ENCODE measurements around the gene THEMIS2.
"Not testable (repeated sequence)": the region's sequence is repeated elsewhere in the genome, so short reads cannot be mapped to it uniquely, and the experiment has no call there.

Gene THEMIS2

DNA sequence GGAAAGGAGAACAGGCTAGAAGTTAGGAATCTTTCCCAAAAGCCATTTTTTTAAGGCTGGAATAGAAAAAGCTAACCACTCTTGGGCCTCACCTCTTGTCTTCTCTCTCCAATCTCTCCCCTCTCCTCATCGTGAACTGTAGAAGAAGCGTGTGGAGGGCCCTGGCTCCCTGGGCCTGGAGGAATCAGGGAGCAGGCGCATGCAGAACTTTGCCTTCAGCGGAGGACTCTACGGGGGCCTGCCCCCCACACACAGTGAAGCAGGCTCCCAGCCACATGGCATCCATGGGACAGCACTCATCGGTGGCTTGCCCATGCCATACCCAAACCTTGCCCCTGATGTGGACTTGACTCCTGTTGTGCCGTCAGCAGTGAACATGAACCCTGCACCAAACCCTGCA lies 22.4 kb upstream of the THEMIS2 start:
- no peak overlapping the region for H3K4me3 ChIP-seq (replicated peaks; ENCODE audit: insufficient read depth, low read length)
- H3K27me3 ChIP-seq (ENCODE audit: insufficient read depth, poor library complexity, severe bottlenecking) = no peaks in the 10 kb centered on the region
- DNase-seq (ENCODE audit: low read depth in 1 of 2, low spot score in 1 of 2) = no peak
- no peak overlapping the region for H3K27ac ChIP-seq (replicated peaks)
- TF ChIP-seq SPI1 (IDR thresholded peaks at IDR 0.05; ENCODE audit: borderline replicate concordance, low read depth) (no peak), POLR2AphosphoS5 (IDR thresholded peaks at IDR 0.05; ENCODE audit: low read depth) (no peak), GABPA (IDR thresholded peaks at IDR 0.05; ENCODE audit: low read depth) (no peak)
- TF ChIP-seq, protein P1, sequence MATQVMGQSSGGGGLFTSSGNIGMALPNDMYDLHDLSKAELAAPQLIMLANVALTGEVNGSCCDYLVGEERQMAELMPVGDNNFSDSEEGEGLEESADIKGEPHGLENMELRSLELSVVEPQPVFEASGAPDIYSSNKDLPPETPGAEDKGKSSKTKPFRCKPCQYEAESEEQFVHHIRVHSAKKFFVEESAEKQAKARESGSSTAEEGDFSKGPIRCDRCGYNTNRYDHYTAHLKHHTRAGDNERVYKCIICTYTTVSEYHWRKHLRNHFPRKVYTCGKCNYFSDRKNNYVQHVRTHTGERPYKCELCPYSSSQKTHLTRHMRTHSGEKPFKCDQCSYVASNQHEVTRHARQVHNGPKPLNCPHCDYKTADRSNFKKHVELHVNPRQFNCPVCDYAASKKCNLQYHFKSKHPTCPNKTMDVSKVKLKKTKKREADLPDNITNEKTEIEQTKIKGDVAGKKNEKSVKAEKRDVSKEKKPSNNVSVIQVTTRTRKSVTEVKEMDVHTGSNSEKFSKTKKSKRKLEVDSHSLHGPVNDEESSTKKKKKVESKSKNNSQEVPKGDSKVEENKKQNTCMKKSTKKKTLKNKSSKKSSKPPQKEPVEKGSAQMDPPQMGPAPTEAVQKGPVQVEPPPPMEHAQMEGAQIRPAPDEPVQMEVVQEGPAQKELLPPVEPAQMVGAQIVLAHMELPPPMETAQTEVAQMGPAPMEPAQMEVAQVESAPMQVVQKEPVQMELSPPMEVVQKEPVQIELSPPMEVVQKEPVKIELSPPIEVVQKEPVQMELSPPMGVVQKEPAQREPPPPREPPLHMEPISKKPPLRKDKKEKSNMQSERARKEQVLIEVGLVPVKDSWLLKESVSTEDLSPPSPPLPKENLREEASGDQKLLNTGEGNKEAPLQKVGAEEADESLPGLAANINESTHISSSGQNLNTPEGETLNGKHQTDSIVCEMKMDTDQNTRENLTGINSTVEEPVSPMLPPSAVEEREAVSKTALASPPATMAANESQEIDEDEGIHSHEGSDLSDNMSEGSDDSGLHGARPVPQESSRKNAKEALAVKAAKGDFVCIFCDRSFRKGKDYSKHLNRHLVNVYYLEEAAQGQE (IDR thresholded peaks at IDR 0.05; ENCODE audit: insufficient replicate concordance, low read depth) = no peak
- TF ChIP-seq, protein P2, sequence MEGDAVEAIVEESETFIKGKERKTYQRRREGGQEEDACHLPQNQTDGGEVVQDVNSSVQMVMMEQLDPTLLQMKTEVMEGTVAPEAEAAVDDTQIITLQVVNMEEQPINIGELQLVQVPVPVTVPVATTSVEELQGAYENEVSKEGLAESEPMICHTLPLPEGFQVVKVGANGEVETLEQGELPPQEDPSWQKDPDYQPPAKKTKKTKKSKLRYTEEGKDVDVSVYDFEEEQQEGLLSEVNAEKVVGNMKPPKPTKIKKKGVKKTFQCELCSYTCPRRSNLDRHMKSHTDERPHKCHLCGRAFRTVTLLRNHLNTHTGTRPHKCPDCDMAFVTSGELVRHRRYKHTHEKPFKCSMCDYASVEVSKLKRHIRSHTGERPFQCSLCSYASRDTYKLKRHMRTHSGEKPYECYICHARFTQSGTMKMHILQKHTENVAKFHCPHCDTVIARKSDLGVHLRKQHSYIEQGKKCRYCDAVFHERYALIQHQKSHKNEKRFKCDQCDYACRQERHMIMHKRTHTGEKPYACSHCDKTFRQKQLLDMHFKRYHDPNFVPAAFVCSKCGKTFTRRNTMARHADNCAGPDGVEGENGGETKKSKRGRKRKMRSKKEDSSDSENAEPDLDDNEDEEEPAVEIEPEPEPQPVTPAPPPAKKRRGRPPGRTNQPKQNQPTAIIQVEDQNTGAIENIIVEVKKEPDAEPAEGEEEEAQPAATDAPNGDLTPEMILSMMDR (IDR thresholded peaks at IDR 0.05; ENCODE audit: insufficient read depth, low read length) = no peak

DNA sequence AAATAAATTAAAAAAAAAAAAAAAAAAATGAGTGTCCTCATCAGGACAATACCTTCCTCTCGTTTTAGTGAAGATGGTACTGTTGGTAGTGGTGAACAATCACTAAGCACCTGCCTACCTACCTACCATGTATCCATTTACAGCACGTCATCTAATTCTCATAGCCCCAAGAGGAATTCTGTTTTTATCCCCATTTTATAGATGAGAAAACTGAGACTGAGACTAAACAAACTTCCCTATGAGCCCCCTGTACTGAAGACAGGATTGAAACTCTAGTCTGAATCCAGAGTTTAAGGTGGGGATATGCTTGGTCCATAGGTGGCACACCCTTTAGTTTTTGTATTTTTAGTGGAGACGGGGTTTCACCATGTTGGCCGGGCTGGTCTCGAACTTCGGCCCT lies 17.3 kb upstream of the THEMIS2 start:
- Histone ChIP-seq H3K27ac (replicated peaks) (no peak overlapping the region), H3K27me3 (ENCODE audit: insufficient read depth, poor library complexity, severe bottlenecking) (no peaks in the 10 kb centered on the region), H3K4me3 (replicated peaks; ENCODE audit: insufficient read depth, low read length) (no peak overlapping the region)
- TF ChIP-seq, protein P1 (IDR thresholded peaks at IDR 0.05; ENCODE audit: insufficient replicate concordance, low read depth) = no peak
- TF ChIP-seq SPI1 (IDR thresholded peaks at IDR 0.05; ENCODE audit: borderline replicate concordance, low read depth) = no peak
- TF ChIP-seq, protein P2 (IDR thresholded peaks at IDR 0.05; ENCODE audit: insufficient read depth, low read length) = no peak
- TF ChIP-seq POLR2AphosphoS5 (IDR thresholded peaks at IDR 0.05; ENCODE audit: low read depth) = no peak
- no peak for TF ChIP-seq GABPA (IDR thresholded peaks at IDR 0.05; ENCODE audit: low read depth)
- no peak for DNase-seq (ENCODE audit: low read depth in 1 of 2, low spot score in 1 of 2)

DNA sequence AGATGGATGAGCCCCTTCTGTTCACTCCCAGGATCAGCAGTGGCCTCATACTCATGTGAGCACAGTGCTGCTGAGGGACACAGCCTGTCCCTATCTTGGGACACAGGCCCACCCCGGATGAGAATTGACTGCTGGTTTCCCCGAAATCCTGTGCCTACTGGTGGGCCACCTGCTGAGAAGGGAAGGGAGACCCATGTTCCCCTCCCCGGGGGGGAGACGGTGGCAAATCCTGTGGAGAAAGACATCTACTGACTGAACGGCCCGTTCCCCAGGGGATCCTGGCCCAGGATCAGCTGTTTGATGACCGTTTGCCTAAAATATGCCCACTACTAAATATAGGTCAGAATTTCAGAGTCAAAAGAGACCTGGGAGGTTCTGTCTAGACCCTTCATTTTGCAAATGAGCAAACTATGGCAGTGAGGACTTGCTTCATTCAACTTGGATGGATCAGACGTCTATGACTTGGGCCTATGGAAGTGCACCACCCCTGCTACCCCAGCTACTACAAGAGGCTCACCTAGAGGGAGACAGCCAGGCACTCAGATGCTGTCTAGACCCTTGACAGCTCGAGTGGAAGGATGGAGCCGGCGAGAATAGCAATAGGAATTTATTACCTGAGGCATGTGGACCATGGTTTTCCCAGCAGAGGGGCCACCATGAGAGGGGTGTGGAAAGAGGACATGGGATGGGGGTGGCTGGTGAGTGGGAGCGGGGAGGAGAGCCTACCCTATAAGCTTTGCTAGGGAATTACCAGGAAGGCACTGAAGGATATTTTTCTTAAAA lies 15.6 kb upstream of the THEMIS2 start:
- TF ChIP-seq, protein P1 (IDR thresholded peaks at IDR 0.05; ENCODE audit: insufficient replicate concordance, low read depth) = no peak
- TF ChIP-seq POLR2AphosphoS5 (IDR thresholded peaks at IDR 0.05; ENCODE audit: low read depth) (no peak), SPI1 (IDR thresholded peaks at IDR 0.05; ENCODE audit: borderline replicate concordance, low read depth) (no peak), GABPA (IDR thresholded peaks at IDR 0.05; ENCODE audit: low read depth) (no peak)
- TF ChIP-seq, protein P2 (IDR thresholded peaks at IDR 0.05; ENCODE audit: insufficient read depth, low read length) = no peak
- no peak overlapping the region for H3K27ac ChIP-seq (replicated peaks)
- no peaks in the 10 kb centered on the region for H3K27me3 ChIP-seq (ENCODE audit: insufficient read depth, poor library complexity, severe bottlenecking)
- H3K4me3 ChIP-seq (replicated peaks; ENCODE audit: insufficient read depth, low read length) = no peak overlapping the region
- no peak for DNase-seq (ENCODE audit: low read depth in 1 of 2, low spot score in 1 of 2)

DNA sequence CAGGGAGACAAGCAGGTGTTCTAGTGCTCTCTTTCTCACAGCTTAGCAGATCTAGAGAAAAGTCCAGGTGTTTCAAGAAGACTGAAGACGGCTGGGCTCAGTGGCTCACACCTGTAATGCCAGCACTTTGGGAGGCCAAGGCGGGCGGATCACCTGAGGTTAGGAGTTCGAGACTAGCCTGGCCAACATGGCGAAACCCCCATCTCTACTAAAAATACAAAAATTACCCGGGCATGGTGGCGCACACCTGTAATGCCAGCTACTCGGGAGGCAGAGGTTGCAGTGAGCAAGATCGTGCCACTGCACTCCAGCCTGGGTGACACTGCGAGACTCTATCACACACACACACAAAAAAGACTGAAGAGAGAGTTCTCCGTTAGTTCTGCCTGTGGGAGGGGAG lies 14.8 kb upstream of the THEMIS2 start:
- not testable (repeated sequence) for DNase-seq (ENCODE audit: low read depth in 1 of 2, low spot score in 1 of 2); H3K4me3 ChIP-seq (replicated peaks; ENCODE audit: insufficient read depth, low read length); H3K27me3 ChIP-seq (ENCODE audit: insufficient read depth, poor library complexity, severe bottlenecking); H3K27ac ChIP-seq (replicated peaks)

Measured in HL-60 (cell line).